HL-60 (cell line): ENCODE measurements around the gene MACROD2.

Experiments
- DNase-seq, 2 experiments: peaks; one replicate each; pipeline ENCODE4 v3.0.0-alpha.2; 2010 to 2020; ENCODE audit warnings: low read depth in 1 of 2, low spot score in 1 of 2
- H3K27ac ChIP-seq: fragments of 250-450 bp; sonication (Bioruptor Pico); replicated peaks from 2 replicates; pipeline ENCODE4 v1.5.1; 2020; ENCODE audit warnings: mild to moderate bottlenecking, moderate library complexity
- H3K27me3 ChIP-seq: fragments of 250-450 bp; sonication (Bioruptor Pico); 2 replicates; pipeline ENCODE4 v1.5.1; 2021; ENCODE audit warnings: mild to moderate bottlenecking, moderate library complexity; ENCODE audit not compliant: insufficient read depth, poor library complexity, severe bottlenecking
- H3K4me3 ChIP-seq: replicated peaks from 2 replicates; pipeline ENCODE4 v1.5.1; 2011; ENCODE audit warnings: mild to moderate bottlenecking, control low read depth, low read length; ENCODE audit not compliant: insufficient read depth
- GABPA ChIP-seq: IDR thresholded peaks from 2 replicates; pipeline ENCODE4 v1.6.1; 2012; ENCODE audit warnings: low read depth
- POLR2AphosphoS5 ChIP-seq: IDR thresholded peaks from 2 replicates; pipeline ENCODE4 v1.6.1; 2012; ENCODE audit warnings: low read depth
- SPI1 ChIP-seq: IDR thresholded peaks from 2 replicates; pipeline ENCODE4 v1.6.1; 2012; ENCODE audit warnings: low read depth, mild to moderate bottlenecking, borderline replicate concordance
- TF ChIP-seq, protein P1 (sequence below): IDR thresholded peaks from 2 replicates; pipeline ENCODE4 v1.6.1; 2012; ENCODE audit warnings: low read depth; ENCODE audit not compliant: insufficient replicate concordance
- TF ChIP-seq, protein P2 (sequence below): IDR thresholded peaks from one replicate; pipeline ENCODE4 v1.5.1; 2011; ENCODE audit warnings: low read length, control low read depth, inconsistent platforms; ENCODE audit not compliant: insufficient read depth

The MACROD2 gene

DNA sequence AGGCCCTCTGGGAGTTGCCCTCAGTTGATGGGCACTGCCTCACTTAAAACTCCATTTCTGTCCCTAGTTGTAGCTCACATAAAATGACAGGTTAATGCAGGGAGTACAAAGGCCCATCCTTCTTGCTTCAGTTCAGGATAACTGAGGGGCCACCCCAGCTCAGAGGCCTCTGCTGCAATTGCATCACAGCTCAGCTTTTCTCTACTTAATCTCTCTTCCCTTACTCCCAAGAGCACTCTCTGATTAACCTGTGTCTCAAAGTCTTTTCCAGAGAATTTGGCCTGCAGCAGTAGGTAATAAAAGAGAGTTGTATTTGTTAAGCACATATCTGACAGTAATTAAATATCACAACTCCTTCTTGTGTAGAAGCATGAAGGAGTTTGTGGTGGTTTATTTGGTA lies 383.0 kb downstream of the MACROD2 start:
- H3K4me3 ChIP-seq = no peak overlapping the region
- no peak for DNase-seq
- TF ChIP-seq SPI1 (no peak), POLR2AphosphoS5 (no peak), GABPA (no peak)
- TF ChIP-seq, protein P1, sequence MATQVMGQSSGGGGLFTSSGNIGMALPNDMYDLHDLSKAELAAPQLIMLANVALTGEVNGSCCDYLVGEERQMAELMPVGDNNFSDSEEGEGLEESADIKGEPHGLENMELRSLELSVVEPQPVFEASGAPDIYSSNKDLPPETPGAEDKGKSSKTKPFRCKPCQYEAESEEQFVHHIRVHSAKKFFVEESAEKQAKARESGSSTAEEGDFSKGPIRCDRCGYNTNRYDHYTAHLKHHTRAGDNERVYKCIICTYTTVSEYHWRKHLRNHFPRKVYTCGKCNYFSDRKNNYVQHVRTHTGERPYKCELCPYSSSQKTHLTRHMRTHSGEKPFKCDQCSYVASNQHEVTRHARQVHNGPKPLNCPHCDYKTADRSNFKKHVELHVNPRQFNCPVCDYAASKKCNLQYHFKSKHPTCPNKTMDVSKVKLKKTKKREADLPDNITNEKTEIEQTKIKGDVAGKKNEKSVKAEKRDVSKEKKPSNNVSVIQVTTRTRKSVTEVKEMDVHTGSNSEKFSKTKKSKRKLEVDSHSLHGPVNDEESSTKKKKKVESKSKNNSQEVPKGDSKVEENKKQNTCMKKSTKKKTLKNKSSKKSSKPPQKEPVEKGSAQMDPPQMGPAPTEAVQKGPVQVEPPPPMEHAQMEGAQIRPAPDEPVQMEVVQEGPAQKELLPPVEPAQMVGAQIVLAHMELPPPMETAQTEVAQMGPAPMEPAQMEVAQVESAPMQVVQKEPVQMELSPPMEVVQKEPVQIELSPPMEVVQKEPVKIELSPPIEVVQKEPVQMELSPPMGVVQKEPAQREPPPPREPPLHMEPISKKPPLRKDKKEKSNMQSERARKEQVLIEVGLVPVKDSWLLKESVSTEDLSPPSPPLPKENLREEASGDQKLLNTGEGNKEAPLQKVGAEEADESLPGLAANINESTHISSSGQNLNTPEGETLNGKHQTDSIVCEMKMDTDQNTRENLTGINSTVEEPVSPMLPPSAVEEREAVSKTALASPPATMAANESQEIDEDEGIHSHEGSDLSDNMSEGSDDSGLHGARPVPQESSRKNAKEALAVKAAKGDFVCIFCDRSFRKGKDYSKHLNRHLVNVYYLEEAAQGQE = no peak
- TF ChIP-seq, protein P2, sequence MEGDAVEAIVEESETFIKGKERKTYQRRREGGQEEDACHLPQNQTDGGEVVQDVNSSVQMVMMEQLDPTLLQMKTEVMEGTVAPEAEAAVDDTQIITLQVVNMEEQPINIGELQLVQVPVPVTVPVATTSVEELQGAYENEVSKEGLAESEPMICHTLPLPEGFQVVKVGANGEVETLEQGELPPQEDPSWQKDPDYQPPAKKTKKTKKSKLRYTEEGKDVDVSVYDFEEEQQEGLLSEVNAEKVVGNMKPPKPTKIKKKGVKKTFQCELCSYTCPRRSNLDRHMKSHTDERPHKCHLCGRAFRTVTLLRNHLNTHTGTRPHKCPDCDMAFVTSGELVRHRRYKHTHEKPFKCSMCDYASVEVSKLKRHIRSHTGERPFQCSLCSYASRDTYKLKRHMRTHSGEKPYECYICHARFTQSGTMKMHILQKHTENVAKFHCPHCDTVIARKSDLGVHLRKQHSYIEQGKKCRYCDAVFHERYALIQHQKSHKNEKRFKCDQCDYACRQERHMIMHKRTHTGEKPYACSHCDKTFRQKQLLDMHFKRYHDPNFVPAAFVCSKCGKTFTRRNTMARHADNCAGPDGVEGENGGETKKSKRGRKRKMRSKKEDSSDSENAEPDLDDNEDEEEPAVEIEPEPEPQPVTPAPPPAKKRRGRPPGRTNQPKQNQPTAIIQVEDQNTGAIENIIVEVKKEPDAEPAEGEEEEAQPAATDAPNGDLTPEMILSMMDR = no peak
- no peaks in the 10 kb centered on the region for H3K27me3 ChIP-seq
- no peak overlapping the region for H3K27ac ChIP-seq

DNA sequence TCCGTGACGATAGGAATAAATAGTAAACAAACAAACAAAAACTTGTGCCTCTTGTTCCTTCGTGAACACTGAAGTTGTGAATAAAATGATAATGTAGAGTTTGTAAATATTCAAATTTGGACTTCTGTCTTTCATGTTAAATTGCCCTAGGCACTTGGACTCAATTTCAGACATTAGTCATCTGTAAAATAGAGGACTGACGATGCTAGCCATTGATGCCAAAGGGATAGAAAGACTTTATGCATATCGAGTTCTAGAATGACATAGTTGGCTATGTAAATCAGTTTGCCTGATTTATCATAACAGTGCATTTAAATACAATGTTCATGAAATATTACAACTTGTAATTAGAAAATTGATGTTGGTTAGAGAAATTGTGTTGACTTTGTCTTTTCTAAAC lies 388.0 kb downstream of the MACROD2 start:
- no peak for DNase-seq
- Histone ChIP-seq H3K27me3 (no peaks in the 10 kb centered on the region), H3K4me3 (no peak overlapping the region), H3K27ac (no peak overlapping the region)
- TF ChIP-seq SPI1 (no peak), POLR2AphosphoS5 (no peak), GABPA (no peak)
- TF ChIP-seq, protein P2 = no peak
- TF ChIP-seq, protein P1 = no peak

DNA sequence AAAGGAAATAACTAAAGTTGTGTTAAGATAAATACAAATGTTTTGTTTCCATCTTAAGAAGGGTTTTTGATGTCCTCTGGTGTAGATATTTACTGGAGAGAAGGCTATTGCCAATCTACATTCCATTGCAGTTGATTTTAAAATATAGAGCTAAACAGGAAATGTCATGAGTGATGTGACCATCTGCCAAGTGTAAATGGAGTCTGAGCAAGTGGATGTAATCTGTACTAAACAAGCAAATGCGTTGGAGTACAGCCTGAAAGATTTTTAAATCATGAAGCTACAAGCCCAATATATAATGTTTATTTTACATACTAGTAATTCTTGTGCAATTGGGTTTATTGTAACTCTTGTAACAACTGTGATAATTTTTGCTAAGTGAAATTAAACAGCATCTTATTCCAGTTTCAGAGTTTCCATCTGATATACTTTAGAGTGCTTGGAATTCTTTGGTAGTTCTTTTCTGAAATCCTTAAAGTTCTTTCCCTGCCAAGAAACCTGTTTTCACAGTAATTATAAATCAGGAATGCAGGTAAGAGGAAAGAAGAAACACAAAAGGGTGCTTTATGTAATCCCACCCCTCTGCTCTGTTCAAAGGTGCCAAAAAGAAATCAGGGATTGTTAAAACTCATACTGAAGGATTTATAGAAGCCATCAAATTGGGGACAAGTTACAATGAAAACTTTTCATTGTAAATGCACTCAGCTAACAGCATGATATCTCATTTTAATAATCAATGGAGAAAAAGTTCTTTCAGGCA lies 389.3 kb downstream of the MACROD2 start:
- no peak for DNase-seq
- H3K27ac ChIP-seq = no peak overlapping the region
- no peaks in the 10 kb centered on the region for H3K27me3 ChIP-seq
- TF ChIP-seq, protein P1 = no peak
- TF ChIP-seq GABPA (no peak), SPI1 (no peak), POLR2AphosphoS5 (no peak)
- TF ChIP-seq, protein P2 = no peak
- no peak overlapping the region for H3K4me3 ChIP-seq
